ENCODE data around the gene E2F4.

Gene E2F4

DNA sequence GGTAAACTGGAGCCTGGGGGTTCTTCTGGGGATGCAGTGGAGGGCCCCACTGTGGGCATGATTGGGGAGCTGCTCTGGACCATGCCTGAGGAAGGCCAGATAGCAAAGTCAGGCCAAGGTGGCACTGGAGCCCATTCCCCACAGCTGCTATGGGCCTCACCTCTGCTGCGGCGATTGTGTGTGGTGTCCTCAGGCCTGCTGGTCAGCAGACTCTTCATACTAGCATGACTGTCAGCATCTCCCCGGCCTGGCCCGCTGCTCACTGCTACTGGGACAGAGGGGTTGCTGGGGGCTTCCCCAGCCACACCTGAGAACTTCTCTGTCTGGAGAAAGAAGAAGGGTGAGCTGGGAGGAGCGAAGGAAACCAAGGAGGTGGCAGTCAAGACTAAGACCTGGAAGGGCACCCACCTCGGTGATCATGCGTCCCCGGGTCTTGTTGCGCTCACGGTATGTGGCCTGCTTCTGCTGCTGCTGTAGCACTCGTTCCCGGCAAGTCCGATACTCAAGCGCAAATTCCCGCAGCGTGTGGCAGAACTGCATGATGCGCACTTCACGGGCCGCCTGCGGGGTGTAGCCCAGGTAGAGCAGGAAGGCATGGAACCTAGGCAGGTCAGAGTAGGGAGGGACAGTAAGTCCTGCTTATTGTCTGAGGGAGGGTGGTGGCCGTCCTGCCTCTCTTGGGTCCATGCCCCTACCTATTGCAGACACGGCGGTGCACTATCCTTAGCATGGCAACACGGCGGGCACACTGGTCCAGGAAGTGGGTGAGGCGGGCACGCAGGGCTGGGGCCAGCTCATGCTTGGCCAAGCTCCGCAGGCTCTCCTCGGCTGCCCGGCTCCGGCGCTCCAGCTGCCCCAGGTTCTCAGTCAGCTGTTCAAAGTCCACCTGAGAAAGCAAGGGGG is 38.2 kb downstream of the E2F4 start:
- H3K4me3 ChIP-seq (ENCODE audit: low read length) = no peak overlapping the region
- DNase-seq (ENCODE audit: low read depth) = no peak

DNA sequence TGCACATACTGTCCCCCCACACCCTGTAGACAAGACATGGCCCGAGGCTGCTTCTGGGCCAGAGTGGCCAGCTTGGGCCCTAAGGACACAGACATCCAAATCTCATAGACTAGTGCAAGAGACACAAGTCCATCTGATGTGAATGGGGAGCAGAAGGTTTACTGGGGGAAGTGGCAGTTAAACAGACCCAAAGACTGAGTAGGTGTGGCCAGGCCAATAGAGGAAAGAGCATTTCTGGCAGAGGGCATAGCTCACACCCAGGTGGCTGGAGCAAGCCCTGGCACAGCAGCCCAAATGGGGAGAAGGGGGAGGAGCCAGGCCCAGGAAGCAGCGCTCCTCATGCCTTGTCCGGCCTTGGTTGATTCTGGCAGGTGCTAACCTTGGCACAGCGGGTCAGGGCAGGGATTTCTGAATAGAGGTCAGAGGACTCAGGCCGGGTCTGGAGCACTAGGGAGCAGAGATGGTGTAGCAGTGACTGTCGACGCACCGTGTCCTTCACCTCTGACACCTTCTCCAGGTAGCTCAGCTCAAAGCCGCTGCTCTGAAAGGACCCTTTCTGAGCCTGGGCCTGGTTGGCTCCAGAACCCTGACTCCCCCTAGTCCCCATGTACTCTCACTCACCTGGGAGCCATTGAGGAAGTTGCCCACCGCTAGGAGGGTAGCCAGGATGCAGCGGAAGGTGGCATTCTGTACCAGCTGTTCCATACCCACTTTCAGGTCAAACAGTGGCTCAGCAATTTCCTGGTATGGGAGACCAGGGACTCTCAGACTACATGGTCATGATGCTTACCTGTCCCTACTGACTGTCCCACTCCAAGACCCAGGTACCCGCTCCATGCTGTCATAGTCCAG is 39.1 kb downstream of the E2F4 start:
- no peak for DNase-seq (ENCODE audit: low read depth)
- H3K4me3 ChIP-seq (ENCODE audit: low read length) = no peak overlapping the region
- TF ChIP-seq, protein P1, sequence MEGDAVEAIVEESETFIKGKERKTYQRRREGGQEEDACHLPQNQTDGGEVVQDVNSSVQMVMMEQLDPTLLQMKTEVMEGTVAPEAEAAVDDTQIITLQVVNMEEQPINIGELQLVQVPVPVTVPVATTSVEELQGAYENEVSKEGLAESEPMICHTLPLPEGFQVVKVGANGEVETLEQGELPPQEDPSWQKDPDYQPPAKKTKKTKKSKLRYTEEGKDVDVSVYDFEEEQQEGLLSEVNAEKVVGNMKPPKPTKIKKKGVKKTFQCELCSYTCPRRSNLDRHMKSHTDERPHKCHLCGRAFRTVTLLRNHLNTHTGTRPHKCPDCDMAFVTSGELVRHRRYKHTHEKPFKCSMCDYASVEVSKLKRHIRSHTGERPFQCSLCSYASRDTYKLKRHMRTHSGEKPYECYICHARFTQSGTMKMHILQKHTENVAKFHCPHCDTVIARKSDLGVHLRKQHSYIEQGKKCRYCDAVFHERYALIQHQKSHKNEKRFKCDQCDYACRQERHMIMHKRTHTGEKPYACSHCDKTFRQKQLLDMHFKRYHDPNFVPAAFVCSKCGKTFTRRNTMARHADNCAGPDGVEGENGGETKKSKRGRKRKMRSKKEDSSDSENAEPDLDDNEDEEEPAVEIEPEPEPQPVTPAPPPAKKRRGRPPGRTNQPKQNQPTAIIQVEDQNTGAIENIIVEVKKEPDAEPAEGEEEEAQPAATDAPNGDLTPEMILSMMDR (IDR thresholded peaks at IDR 0.05; ENCODE audit: insufficient read depth, low read depth, low read length, missing control alignments) = no peak

More for the DNA sequence above, 38.2 kb downstream of the E2F4 start:
- TF ChIP-seq, protein P1 (IDR thresholded peaks at IDR 0.05; ENCODE audit: insufficient read depth, low read depth, low read length, missing control alignments) = no peak

DNA sequence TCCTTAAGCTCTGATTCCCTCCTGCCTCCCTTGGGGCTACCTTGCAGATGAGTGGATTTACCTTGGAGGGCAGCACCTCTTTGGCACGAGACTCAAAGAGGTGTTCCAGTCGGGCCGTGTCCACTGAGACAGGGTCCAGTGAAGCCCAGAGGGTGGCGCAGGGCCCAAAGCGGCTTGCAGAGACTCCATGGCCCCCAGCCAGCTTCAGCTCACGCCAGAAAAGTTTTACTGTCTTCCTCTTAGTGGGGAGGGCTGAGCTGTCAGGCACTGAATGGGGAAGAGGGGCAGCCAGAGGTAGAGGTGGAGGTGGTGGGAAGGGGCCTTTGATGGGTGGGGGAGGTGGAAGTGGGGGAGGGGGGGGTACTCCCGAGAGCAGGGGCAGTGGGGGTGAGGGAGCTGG is 41.6 kb downstream of the E2F4 start:
- no peak overlapping the region for H3K4me3 ChIP-seq (ENCODE audit: low read length)
- TF ChIP-seq, protein P1 (IDR thresholded peaks at IDR 0.05; ENCODE audit: insufficient read depth, low read depth, low read length, missing control alignments) = no peak
- no peak for DNase-seq (ENCODE audit: low read depth)

DNA sequence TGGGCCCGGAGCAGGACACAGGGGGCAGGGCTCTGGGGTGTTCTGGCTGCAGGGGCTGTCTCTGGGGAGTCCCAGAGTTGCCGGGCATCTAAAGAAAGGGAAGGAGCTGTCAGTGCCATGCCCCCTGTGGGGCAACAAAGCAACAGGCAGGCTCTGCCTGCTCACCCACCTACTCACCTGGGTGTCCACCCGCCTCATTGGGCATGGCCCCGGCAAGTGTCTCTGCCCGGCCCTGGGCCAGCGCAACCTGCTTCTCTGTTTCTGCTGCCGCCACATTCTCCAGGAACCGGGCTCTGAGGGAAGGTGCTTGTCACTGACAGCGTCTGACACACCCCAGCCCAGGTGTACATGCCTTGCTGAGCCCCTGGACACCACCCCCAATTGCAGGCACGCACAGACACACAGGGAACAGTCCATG is 42.2 kb downstream of the E2F4 start:
- H3K4me3 ChIP-seq (ENCODE audit: low read length) = no peak overlapping the region
- TF ChIP-seq, protein P1 (IDR thresholded peaks at IDR 0.05; ENCODE audit: insufficient read depth, low read depth, low read length, missing control alignments) = no peak
- DNase-seq (ENCODE audit: low read depth) = no peak

DNA sequence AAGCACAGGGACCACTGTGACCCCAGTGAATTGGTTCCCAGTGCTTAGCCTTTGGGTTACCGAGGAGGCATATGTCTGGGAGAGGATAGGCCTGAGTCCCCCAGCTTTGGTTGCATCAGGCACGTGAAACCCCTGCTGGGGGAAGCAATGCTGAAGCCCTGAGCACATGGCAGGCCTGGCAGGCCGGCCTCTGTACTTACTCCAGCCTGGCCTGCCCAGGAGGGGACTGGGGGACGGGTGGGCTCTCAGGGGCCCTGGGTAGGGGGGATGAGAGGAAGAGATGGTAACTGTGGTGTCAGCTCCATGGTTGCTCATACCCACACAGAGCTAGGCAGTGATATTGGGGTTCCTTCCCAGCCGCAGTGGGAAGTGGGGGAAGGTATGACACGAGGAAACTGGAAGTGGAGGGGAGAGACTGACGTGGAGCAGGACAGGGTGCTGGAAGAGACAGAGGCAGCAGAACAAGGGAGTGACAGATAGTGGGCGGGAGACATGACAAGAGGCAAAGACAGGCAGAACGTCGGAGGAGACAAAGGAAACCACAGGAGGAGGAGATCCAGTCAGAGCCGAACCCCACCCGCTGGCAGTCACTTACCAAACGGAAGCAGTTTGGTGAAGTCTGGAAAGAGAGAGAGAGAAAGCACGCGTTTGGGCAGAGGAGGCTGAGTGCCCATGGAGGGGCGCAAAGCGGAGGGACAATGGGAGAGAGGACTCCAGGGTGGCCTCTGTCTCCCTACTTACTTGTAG is 44.0 kb downstream of the E2F4 start:
- peak; percentile 53 for DNase-seq (ENCODE audit: low read depth)
- no peak overlapping the region for H3K4me3 ChIP-seq (ENCODE audit: low read length)
- TF ChIP-seq, protein P1 (IDR thresholded peaks at IDR 0.05; ENCODE audit: insufficient read depth, low read depth, low read length, missing control alignments) = no peak

DNA sequence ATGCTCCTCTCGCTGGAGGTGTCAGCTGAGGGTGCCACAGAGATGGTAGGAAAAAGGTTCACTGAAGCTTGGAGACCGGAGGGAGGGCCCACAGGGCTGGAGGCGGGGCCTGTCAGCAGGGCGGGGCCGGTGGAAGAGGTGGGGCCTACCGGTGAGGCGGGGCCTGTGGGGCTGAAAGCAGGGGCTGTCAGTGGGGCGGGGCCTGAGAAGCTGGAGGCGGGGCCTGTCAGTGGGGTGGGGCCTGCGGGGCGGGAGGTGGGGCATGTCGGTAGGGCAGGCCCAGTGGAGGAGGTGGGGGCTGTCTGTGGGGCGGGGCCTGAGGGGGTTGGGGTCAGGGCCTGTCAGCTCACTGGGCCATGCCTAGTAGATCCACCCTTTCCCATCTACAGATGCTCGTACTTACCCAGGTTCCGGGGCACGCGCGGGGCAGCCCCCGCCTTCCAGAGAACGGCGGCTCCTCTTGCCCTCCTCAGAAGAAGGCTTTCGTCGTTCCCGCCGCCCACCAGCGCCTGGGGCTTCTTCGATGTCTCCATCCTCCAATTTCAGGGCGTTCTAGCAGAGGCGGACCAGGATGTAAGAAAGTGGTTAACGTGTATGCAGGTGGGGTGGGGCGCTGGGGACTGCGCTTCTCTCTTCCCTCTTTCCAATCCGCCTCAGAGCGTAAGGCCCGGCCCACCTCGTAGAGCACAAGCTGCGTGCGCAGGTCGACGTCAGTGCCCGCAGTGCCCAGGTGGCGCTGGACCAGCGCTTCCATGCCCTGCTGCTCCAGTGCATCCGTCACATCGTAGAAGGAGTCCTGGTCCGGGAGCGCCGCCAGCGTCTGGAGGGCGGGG is 44.8 kb downstream of the E2F4 start:
- DNase-seq (ENCODE audit: low read depth) = peak; percentile 79
- no peak overlapping the region for H3K4me3 ChIP-seq (ENCODE audit: low read length)
- TF ChIP-seq, protein P1 (IDR thresholded peaks at IDR 0.05; ENCODE audit: insufficient read depth, low read depth, low read length, missing control alignments) = no peak
